Activated T-cell treated with anti-CD3 and anti-CD28 coated beads, Interleukin-2, amount 50 U/mL, for 1 hour (primary cell): ENCODE data around the gene FGF12.

Experiments used
- DNase-seq: peaks from one replicate; pipeline ENCODE4 v3.0.0-alpha.2; 2020

The FGF12 gene

GRCh38 chr3:192170659-192171058 lies 556.7 kb downstream of the FGF12 start:
- DNase-seq: no peak

GRCh38 chr3:192170031-192170430 lies 557.3 kb downstream of the FGF12 start:
- no peak for DNase-seq

- DNase-seq: no peak
These were observed 557.9 kb downstream of the FGF12 start for GRCh38 chr3:192169332-192169915.

- no peak for DNase-seq
These were observed 559.1 kb downstream of the FGF12 start for GRCh38 chr3:192168202-192168601.

- no peak for DNase-seq
These were observed 561.8 kb downstream of the FGF12 start for GRCh38 chr3:192165552-192165951.

GRCh38 chr3:192161661-192162060 lies 565.7 kb downstream of the FGF12 start:
- no peak for DNase-seq

- DNase-seq: no peak
These were observed 571.0 kb downstream of the FGF12 start for GRCh38 chr3:192156382-192156781.

- no peak for DNase-seq
These were observed 572.1 kb downstream of the FGF12 start for GRCh38 chr3:192155194-192155593.

- DNase-seq: no peak
These were observed 594.1 kb downstream of the FGF12 start for GRCh38 chr3:192133271-192133670.

GRCh38 chr3:192130534-192131132 lies 596.7 kb downstream of the FGF12 start:
- DNase-seq: no peak

- DNase-seq: no peak
These were observed 597.8 kb downstream of the FGF12 start for GRCh38 chr3:192129586-192129985.

- no peak for DNase-seq
These were observed 598.4 kb downstream of the FGF12 start for GRCh38 chr3:192128922-192129321.

GRCh38 chr3:192128060-192128459 lies 599.3 kb downstream of the FGF12 start:
- no peak for DNase-seq

- no peak for DNase-seq
These were observed 604.3 kb downstream of the FGF12 start for GRCh38 chr3:192122832-192123594.

- no peak for DNase-seq
These were observed 605.4 kb downstream of the FGF12 start for GRCh38 chr3:192121923-192122322.

GRCh38 chr3:192108820-192109219 lies 618.5 kb downstream of the FGF12 start:
- DNase-seq: no peak

- DNase-seq: no peak
These were observed 620.8 kb downstream of the FGF12 start for GRCh38 chr3:192106543-192106942.

GRCh38 chr3:192092388-192093005 lies 634.8 kb downstream of the FGF12 start:
- no peak for DNase-seq

- DNase-seq: no peak
These were observed 635.5 kb downstream of the FGF12 start for GRCh38 chr3:192091831-192092230.

- DNase-seq: no peak
These were observed 636.8 kb downstream of the FGF12 start for GRCh38 chr3:192090586-192090985.
